DOHH2 (cell line): Measurements from ENCODE around the gene C19orf81.

Source experiments
- H3F3A ChIP-seq: fragments of 200-600 bp; sonication (generic), shearing (Covaris generic); 2 replicates; pipeline ENCODE4 v1.6.0; 2016; ENCODE audit warnings: antibody characterized with exemption, mild to moderate bottlenecking; ENCODE audit not compliant: control insufficient read depth, insufficient read depth
- H3K27ac ChIP-seq: fragments of 200-600 bp; sonication (generic); 2 replicates; pipeline ENCODE4 v1.5.1; 2014; ENCODE audit warnings: low read depth, mild to moderate bottlenecking, low read length, moderate library complexity
- H3K27me3 ChIP-seq: fragments of 200-600 bp; sonication (generic); 2 replicates; pipeline ENCODE4 v1.6.1; 2014; ENCODE audit warnings: mild to moderate bottlenecking, low read length, mixed read lengths; ENCODE audit not compliant: control insufficient read depth
- H3K36me3 ChIP-seq: fragments of 200-600 bp; sonication (generic); 2 replicates; pipeline ENCODE4 v1.6.1; 2014; ENCODE audit warnings: mild to moderate bottlenecking, low read length, moderate library complexity, mixed read lengths; ENCODE audit not compliant: control insufficient read depth
- H3K4me1 ChIP-seq: fragments of 200-600 bp; sonication (generic); 2 replicates; pipeline ENCODE4 v1.6.1; 2014; ENCODE audit warnings: mild to moderate bottlenecking, low read length, mixed read lengths; ENCODE audit not compliant: control insufficient read depth
- H3K4me2 ChIP-seq: fragments of 200-600 bp; sonication (generic); 2 replicates; pipeline ENCODE4 v1.6.0; 2014; ENCODE audit warnings: mild to moderate bottlenecking, low read length, moderate library complexity
- H3K4me3 ChIP-seq: fragments of 200-600 bp; sonication (generic); 2 replicates; pipeline ENCODE4 v1.5.1; 2014; ENCODE audit warnings: mild to moderate bottlenecking, low read length, mixed read lengths
- H3K79me2 ChIP-seq: fragments of 200-600 bp; sonication (generic); 2 replicates; pipeline ENCODE4 v1.6.1; 2014; ENCODE audit warnings: mild to moderate bottlenecking, low read length, mixed read lengths; ENCODE audit not compliant: control insufficient read depth
- H3K9me2 ChIP-seq: fragments of 200-600 bp; sonication (generic); replicated peaks from 2 replicates; pipeline ENCODE4 v1.6.1; 2014; ENCODE audit warnings: mild to moderate bottlenecking, low read length, mixed read lengths; ENCODE audit not compliant: control insufficient read depth
- H3K9me3 ChIP-seq: fragments of 200-600 bp; sonication (generic); 2 replicates; pipeline ENCODE4 v1.6.1; 2014; ENCODE audit warnings: antibody characterized with exemption, low read length, mixed read lengths; ENCODE audit not compliant: control insufficient read depth, insufficient read depth
- H4K20me1 ChIP-seq: fragments of 200-600 bp; sonication (generic); 2 replicates; pipeline ENCODE4 v1.6.0; 2014; ENCODE audit warnings: low read depth, mild to moderate bottlenecking, antibody characterized with exemption, low read length, moderate library complexity; ENCODE audit not compliant: control insufficient read depth, insufficient read depth
- CTCF ChIP-seq: fragments of 200-600 bp; sonication (generic); IDR thresholded peaks from one replicate; pipeline ENCODE4 v1.5.1; 2014; ENCODE audit warnings: antibody characterized with exemption, mild to moderate bottlenecking, low read depth, low read length; ENCODE audit not compliant: poor library complexity, severe bottlenecking
- EZH2phosphoT487 ChIP-seq: fragments of 200-600 bp; sonication (generic); IDR thresholded peaks from 2 replicates; pipeline ENCODE4 v1.6.1; 2017; ENCODE audit warnings: borderline replicate concordance, mild to moderate bottlenecking, antibody characterized with exemption, low read length, moderate library complexity, mixed read lengths

The C19orf81 gene

GRCh38 chr19:50688766-50689165, 39.5 kb downstream of the C19orf81 start:
- no peaks in the 10 kb centered on the region for H3K36me3 ChIP-seq
- peaks cover 1% of the 10 kb centered on the region; the same call in 1 of the 2 replicates for H4K20me1 ChIP-seq
- no peaks in the 10 kb centered on the region for H3F3A ChIP-seq
- no peaks in the 10 kb centered on the region for H3K79me2 ChIP-seq
- no peaks in the 10 kb centered on the region for H3K4me1 ChIP-seq
- H3K27me3 ChIP-seq, result peaks cover under 1% of the 10 kb centered on the region; the same call in 1 of the 2 replicates
- TF ChIP-seq EZH2phosphoT487 (no peak), CTCF (no peak)
- H3K9me3 ChIP-seq, result no peaks in the 10 kb centered on the region
- no peaks in the 10 kb centered on the region for H3K9me2 ChIP-seq
- H3K4me2 ChIP-seq, result no peak overlapping the region
- no peak overlapping the region for H3K27ac ChIP-seq
- H3K4me3 ChIP-seq, result no peak overlapping the region

GRCh38 chr19:50690439-50690838, 41.2 kb downstream of the C19orf81 start:
- TF ChIP-seq CTCF, result no peak
- no peak for TF ChIP-seq EZH2phosphoT487
- Histone ChIP-seq H3K36me3 (no peaks in the 10 kb centered on the region), H4K20me1 (no peaks in the 10 kb centered on the region), H3K27me3 (no peaks in the 10 kb centered on the region), H3K79me2 (no peaks in the 10 kb centered on the region), H3F3A (no peaks in the 10 kb centered on the region), H3K27ac (no peak overlapping the region), H3K4me1 (no peaks in the 10 kb centered on the region), H3K9me2 (no peaks in the 10 kb centered on the region), H3K4me2 (no peak overlapping the region), H3K9me3 (no peaks in the 10 kb centered on the region), H3K4me3 (no peak overlapping the region)

GRCh38 chr19:50693064-50693975, 44.1 kb downstream of the C19orf81 start:
- Histone ChIP-seq H3K9me2 (no peaks in the 10 kb centered on the region), H3K27ac (no peak overlapping the region), H3K36me3 (no peaks in the 10 kb centered on the region), H3F3A (no peaks in the 10 kb centered on the region), H3K4me1 (no peaks in the 10 kb centered on the region), H3K4me3 (no peak overlapping the region), H3K4me2 (no peak overlapping the region), H3K27me3 (no peaks in the 10 kb centered on the region), H3K79me2 (no peaks in the 10 kb centered on the region), H4K20me1 (no peaks in the 10 kb centered on the region), H3K9me3 (no peaks in the 10 kb centered on the region)
- TF ChIP-seq CTCF, result no peak
- no peak for TF ChIP-seq EZH2phosphoT487
